NT2/D1 (cell line): ENCODE data around the gene NRXN3.
"Not testable (repeated sequence)": the region's sequence is repeated elsewhere in the genome, so short reads cannot be mapped to it uniquely, and the experiment has no call there.

ENCODE experiments used
- DNase-seq: peaks from one replicate; pipeline ENCODE4 v3.0.0-alpha.2; 2011; ENCODE audit warnings: low read depth, low spot score
- H3K27me3 ChIP-seq: 2 replicates; pipeline ENCODE4 v1.6.0; 2011; ENCODE audit warnings: mild to moderate bottlenecking; ENCODE audit not compliant: insufficient read length, insufficient read depth
- H3K36me3 ChIP-seq: 2 replicates; pipeline ENCODE4 v1.6.1; 2011; ENCODE audit warnings: mild to moderate bottlenecking, low read length, mixed read lengths; ENCODE audit not compliant: insufficient read depth, insufficient read length
- H3K4me1 ChIP-seq: 2 replicates; pipeline ENCODE4 v1.5.1; 2011; ENCODE audit not compliant: insufficient read depth, insufficient read length
- H3K4me3 ChIP-seq: 2 replicates; pipeline ENCODE4 v1.5.1; 2011; ENCODE audit warnings: low read depth; ENCODE audit not compliant: insufficient read length
- H3K9ac ChIP-seq: 2 replicates; pipeline ENCODE4 v1.6.0; 2011; ENCODE audit warnings: low read depth; ENCODE audit not compliant: insufficient read length
- H3K9me3 ChIP-seq: 2 replicates; pipeline ENCODE4 v1.5.1; 2011; ENCODE audit warnings: mild to moderate bottlenecking, low read length; ENCODE audit not compliant: insufficient read depth
- SUZ12 ChIP-seq: IDR thresholded peaks from 2 replicates; pipeline ENCODE4 v1.6.1; 2011; ENCODE audit not compliant: insufficient read length, insufficient read depth; ENCODE audit errors: extremely low read depth
- YY1 ChIP-seq: IDR thresholded peaks from 2 replicates; pipeline ENCODE4 v1.6.1; 2011; ENCODE audit not compliant: insufficient read length, insufficient read depth
- ZNF274 ChIP-seq: IDR thresholded peaks from 2 replicates; pipeline ENCODE4 v1.6.1; 2011; ENCODE audit warnings: mild to moderate bottlenecking, low read depth, low read length

The NRXN3 gene

GRCh38 chr14:78424311-78424710 lies 254.1 kb downstream of the NRXN3 start:
- TF ChIP-seq SUZ12 (no peak), YY1 (no peak), ZNF274 (no peak)
- no peaks in the 10 kb centered on the region for H3K4me1 ChIP-seq
- no peaks in the 10 kb centered on the region for H3K36me3 ChIP-seq
- DNase-seq, result no peak
- no peak overlapping the region for H3K4me3 ChIP-seq
- H3K9me3 ChIP-seq, result no peaks in the 10 kb centered on the region
- no peak overlapping the region for H3K9ac ChIP-seq
- no peaks in the 10 kb centered on the region for H3K27me3 ChIP-seq

GRCh38 chr14:78425330-78425729 lies 255.2 kb downstream of the NRXN3 start:
- TF ChIP-seq YY1 (no peak), ZNF274 (no peak), SUZ12 (no peak)
- H3K4me1 ChIP-seq, result no peaks in the 10 kb centered on the region

GRCh38 chr14:78425782-78426181 lies 255.6 kb downstream of the NRXN3 start:
- Histone ChIP-seq H3K9me3 (no peaks in the 10 kb centered on the region), H3K4me1 (no peaks in the 10 kb centered on the region), H3K9ac (no peak overlapping the region), H3K36me3 (no peaks in the 10 kb centered on the region), H3K27me3 (no peaks in the 10 kb centered on the region), H3K4me3 (no peak overlapping the region)
- no peak for DNase-seq
- no peak for TF ChIP-seq SUZ12

More at GRCh38 chr14:78425330-78425729, 255.2 kb downstream of the NRXN3 start:
- Histone ChIP-seq H3K27me3 (no peaks in the 10 kb centered on the region), H3K36me3 (no peaks in the 10 kb centered on the region), H3K9ac (no peak overlapping the region), H3K9me3 (no peaks in the 10 kb centered on the region), H3K4me3 (no peak overlapping the region)
- no peak for DNase-seq

DNA sequence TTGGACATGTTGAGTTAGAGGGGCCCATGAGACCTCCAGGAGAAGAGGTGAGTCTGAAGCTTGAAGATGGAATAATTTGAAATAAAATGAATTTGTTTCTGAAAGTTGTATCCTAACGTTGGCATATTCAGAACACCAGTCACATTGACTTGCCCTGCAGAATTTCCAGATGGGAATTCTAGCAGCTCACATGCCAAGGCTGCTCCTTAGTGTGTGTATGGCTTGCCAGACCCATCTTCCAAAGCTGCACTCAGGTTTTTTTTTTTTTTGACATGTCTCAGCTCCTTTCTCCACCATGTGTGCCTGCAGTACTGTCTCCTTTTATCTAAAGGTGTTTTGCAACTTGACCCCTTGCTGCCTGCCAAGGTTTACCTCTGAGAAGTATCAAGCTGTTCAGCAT lies 261.9 kb downstream of the NRXN3 start:
- no peaks in the 10 kb centered on the region for H3K36me3 ChIP-seq
- H3K9me3 ChIP-seq, result no peaks in the 10 kb centered on the region
- DNase-seq, result no peak

GRCh38 chr14:78437448-78437847 lies 267.3 kb downstream of the NRXN3 start:
- not testable (repeated sequence) for H3K4me1 ChIP-seq, H3K36me3 ChIP-seq, H3K27me3 ChIP-seq, DNase-seq, H3K4me3 ChIP-seq, H3K9me3 ChIP-seq, H3K9ac ChIP-seq

More for the DNA sequence above, 261.9 kb downstream of the NRXN3 start:
- no peaks in the 10 kb centered on the region for H3K4me1 ChIP-seq
- no peak overlapping the region for H3K4me3 ChIP-seq
- no peaks in the 10 kb centered on the region for H3K27me3 ChIP-seq
- no peak overlapping the region for H3K9ac ChIP-seq
- TF ChIP-seq SUZ12, result no peak
- no peak for TF ChIP-seq YY1
- no peak for TF ChIP-seq ZNF274

DNA sequence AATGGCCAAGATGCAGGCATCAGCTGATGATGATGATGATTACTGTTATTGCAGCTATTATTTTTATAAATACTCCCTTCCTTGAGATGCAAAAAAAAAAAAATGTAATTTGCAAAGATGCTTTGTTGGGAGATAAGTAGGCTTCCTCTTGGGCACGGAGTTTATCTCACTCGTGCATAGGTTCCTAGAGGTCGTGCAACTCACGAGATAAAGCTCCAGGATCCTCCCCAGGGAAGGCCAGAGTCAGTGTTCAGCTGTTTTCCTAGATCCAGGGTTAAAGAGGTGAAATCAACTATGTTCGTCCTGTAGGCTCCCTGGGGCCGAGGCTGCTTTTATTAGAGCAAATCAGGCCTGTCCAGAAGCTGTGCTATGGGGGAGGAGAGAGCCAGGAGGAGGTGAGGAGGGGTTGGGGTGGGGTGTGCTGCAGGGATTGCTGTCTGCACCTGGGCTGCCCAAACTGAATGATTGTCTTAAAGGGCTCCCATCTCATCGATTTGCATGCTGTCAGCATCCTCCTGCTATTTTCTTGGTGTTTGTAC lies 270.3 kb downstream of the NRXN3 start:
- H3K9me3 ChIP-seq, result no peaks in the 10 kb centered on the region
- H3K4me1 ChIP-seq, result no peaks in the 10 kb centered on the region
- no peak for TF ChIP-seq ZNF274
- TF ChIP-seq SUZ12, result no peak
- TF ChIP-seq YY1, result no peak
- H3K4me3 ChIP-seq, result no peak overlapping the region
- H3K27me3 ChIP-seq, result no peaks in the 10 kb centered on the region
- H3K9ac ChIP-seq, result no peak overlapping the region
- no peaks in the 10 kb centered on the region for H3K36me3 ChIP-seq
- no peak for DNase-seq

DNA sequence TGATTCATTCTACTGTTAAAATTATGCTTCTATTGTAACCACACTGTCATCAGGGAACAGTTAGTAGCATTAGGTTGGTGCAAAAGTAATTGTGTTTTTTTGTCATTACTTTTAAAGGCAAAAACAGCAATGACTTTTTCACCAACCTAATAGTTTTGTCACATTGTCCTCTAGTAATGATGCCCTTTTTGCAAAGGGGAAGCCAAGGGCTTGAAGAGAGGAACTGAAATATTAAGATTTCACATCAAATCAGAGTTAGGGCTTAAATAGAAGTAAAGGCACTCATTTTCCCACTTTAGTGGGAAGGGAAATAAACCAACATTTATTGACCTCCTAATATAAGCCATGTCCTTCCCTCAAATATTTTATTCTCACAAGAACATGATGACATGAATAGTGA lies 273.7 kb downstream of the NRXN3 start:
- H3K27me3 ChIP-seq, result no peaks in the 10 kb centered on the region
- TF ChIP-seq SUZ12, result no peak
- TF ChIP-seq ZNF274, result no peak
- TF ChIP-seq YY1, result no peak
- DNase-seq, result no peak
- no peak overlapping the region for H3K9ac ChIP-seq
- H3K4me1 ChIP-seq, result no peaks in the 10 kb centered on the region
- H3K36me3 ChIP-seq, result no peaks in the 10 kb centered on the region
- H3K9me3 ChIP-seq, result no peaks in the 10 kb centered on the region
- no peak overlapping the region for H3K4me3 ChIP-seq

DNA sequence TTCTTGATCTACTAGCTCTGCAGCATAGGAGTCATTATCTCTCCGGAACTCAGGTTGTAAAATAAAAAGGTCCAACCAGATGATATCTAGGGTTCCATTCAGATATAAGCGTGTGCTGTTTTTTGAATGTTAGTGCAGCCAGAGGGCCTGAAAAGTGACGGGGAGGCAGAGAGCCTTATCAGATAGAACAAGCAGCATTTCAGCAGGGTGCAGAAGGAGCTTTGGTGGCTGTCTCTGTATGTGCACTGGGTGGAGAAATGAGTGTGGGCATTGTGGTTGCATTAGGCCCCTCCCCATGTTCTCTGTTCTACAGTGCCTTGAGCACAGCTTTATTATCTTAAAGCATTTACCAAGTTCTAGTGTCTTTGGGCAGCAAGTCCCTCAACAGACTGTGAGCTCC lies 275.1 kb downstream of the NRXN3 start:
- H3K9ac ChIP-seq, result no peak overlapping the region
- no peak overlapping the region for H3K4me3 ChIP-seq
- TF ChIP-seq SUZ12 (no peak), ZNF274 (no peak), YY1 (no peak)
- H3K27me3 ChIP-seq, result no peaks in the 10 kb centered on the region
- H3K9me3 ChIP-seq, result no peaks in the 10 kb centered on the region
- DNase-seq, result no peak
- no peaks in the 10 kb centered on the region for H3K4me1 ChIP-seq
- H3K36me3 ChIP-seq, result no peaks in the 10 kb centered on the region
